ENCODE measurements around the gene POU4F1.

The POU4F1 gene

GRCh38 chr13:78606471-78607408 is 3.4 kb upstream of the POU4F1 start:
- DNase-seq: no peak

- DNase-seq: no peak
Observed at GRCh38 chr13:78604782-78605611, 1.6 kb upstream of the POU4F1 start.

- DNase-seq: no peak
Observed at GRCh38 chr13:78602561-78603239, 652 bp downstream of the POU4F1 start.

- no peak for DNase-seq
Observed at GRCh38 chr13:78601874-78602560, 1.3 kb downstream of the POU4F1 start.

GRCh38 chr13:78601124-78601873 is 2.1 kb downstream of the POU4F1 start:
- no peak for DNase-seq

- DNase-seq: no peak
Observed at GRCh38 chr13:78600280-78600883, 3.0 kb downstream of the POU4F1 start.

- no peak for DNase-seq
Observed at GRCh38 chr13:78599645-78600279, 3.6 kb downstream of the POU4F1 start.

- no peak for DNase-seq
Observed at GRCh38 chr13:78598966-78599644, 4.2 kb downstream of the POU4F1 start.

GRCh38 chr13:78598116-78598781 is 5.1 kb downstream of the POU4F1 start:
- DNase-seq: no peak

- no peak for DNase-seq
Observed at GRCh38 chr13:78597602-78597932, 5.8 kb downstream of the POU4F1 start.

GRCh38 chr13:78596736-78597601 is 6.4 kb downstream of the POU4F1 start:
- DNase-seq: no peak

GRCh38 chr13:78596399-78596735 is 7.0 kb downstream of the POU4F1 start:
- DNase-seq: no peak

GRCh38 chr13:78595495-78596398 is 7.6 kb downstream of the POU4F1 start:
- DNase-seq: no peak

GRCh38 chr13:78594456-78594975 is 8.8 kb downstream of the POU4F1 start:
- no peak for DNase-seq

- no peak for DNase-seq
Observed at GRCh38 chr13:78593652-78594455, 9.5 kb downstream of the POU4F1 start.

GRCh38 chr13:78593129-78593528 is 10.2 kb downstream of the POU4F1 start:
- no peak for DNase-seq

- DNase-seq: no peak
Observed at GRCh38 chr13:78592584-78592983, 10.8 kb downstream of the POU4F1 start.

Measured in effector CD8-positive, alpha-beta T cell (primary cell).